GM21390 (cell line): ENCODE measurements around the gene RAB8A.
"Not testable (repeated sequence)": the region's sequence is repeated elsewhere in the genome, so short reads cannot be mapped to it uniquely, and the experiment has no call there.

Source experiments
- ATAC-seq: cut with Tn5 transposase; IDR thresholded peaks from one replicate; pipeline ENCODE4 v1.9.1; 2021; ENCODE audit not compliant: unreplicated experiment

The RAB8A gene

DNA sequence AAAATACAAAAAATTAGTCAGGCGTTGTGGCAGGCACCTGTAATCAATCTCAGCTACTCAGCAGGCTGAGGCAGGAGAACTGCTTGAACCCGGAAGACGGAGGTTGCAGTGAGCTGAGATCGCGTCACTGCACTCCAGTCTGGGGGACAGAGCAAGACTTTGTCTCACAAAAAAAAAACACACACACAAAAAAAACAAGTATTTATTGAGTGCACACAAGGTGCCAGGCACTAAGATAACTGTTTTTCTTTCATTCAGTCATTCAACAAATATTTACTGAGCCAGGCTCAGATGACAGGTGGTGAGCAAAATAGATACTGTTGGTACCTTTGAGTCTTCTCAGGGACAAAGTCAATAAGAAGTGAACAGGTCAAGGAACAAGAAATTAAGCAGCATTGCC lies 55.4 kb downstream of the RAB8A start:
- no peak for ATAC-seq

DNA sequence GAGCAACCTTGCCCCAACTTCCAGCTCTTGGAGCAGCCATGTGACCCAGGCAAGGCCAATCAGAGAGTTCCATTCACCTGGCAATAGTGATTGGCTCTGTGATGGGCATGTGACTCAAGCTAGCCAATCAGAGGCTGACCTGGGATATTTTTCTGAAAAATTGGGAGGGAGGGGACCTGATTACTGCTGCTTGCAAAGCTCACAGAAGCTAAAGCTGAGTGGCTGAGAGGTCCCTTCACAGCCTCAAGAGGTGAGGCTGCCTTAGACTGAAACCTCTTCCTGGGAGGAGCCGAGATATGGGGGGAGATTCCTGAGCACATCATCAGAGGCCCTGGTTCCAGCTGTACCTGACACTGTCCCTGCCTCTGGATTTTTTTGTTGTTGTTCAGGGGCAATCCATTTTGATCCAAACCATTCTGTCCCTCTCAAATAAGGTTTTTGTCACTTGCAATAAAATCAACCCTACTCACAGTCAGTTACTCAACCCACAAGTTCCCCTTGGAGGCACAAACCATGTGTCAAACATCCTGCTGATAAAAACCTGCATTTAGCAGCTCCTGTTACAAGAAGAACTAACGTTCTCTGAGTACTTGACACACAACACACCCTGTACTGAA lies 56.9 kb downstream of the RAB8A start:
- no peak for ATAC-seq

DNA sequence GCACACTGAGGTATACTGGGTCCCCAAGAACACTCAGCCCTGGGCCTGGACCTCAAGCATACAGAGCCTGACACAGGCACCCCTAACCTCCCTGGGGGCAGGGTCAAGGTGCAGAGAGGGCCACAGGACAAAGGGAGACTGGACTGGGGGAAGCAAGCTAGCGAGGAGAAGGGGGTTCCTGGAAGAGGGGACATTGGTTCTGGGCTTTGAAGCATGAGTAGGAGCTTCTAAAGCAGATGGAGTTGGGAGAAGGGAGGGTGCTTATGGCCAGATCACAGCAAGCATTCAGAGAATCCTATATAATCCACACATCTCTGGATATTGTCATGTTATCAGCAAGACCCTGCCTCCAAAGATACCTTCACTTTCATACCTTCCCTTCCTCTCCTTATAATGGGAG lies 58.4 kb downstream of the RAB8A start:
- ATAC-seq, result no peak

DNA sequence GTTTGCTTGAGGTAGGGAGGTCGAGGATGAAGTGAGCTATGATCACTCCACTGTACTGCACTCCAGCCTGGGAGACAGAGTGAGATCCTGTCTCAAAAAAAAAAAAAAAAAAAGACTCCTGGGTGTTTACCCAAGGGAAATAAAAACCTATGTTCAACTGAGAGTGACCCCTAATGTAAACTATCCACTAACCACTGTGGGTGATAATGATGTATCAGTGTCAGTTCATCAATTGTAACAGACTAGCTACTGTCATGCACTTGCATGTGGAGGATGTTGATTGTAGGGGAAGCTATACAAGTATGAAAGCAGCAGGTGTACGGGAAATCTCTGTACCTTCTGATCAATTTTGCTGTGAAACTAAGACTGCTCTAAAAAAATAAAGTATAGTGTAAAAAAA lies 64.3 kb downstream of the RAB8A start:
- no peak for ATAC-seq

DNA sequence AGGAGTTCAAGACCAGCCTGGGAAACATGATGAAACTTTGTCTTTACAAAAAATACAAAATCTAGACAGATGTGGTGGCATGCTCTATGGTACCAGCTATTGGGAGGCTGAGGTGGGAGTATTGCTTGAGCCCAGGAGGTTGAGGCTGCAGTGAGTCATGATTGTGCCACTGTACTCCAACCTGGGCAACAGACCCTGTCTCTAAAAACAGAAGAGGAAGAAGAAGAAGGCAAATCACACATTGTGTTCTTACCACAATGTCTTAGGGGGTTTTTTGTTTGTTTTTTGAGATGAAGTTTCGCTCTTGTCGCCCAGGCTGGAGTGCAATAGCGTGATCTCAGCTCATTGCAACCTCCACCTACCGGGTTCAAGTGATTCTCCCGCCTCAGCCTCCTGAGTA lies 67.2 kb downstream of the RAB8A start:
- ATAC-seq, result not testable (repeated sequence)

DNA sequence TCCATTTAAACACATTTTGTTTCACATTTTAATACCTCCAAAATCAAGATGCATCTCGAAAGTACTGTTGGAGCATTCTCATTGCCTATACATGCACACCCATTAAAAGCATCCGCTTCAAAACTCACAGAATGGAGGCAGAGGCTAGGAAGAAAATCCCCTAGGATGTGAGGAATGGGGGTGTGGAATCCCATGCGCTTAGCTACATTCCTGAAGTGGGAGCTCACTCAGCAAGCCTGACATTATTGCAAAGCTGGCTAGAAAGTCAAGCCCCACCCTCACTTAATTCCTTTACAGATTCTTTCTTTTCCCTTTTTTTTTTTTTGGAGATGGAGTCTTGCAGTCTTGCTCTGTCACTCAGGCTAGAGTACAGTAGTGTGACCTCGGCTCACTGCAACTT lies 68.9 kb downstream of the RAB8A start:
- ATAC-seq, result no peak
